K562 (cell line): ENCODE measurements around the gene CHRND. TPM values are rescaled to one million over a fixed set of nuclear protein-coding genes. Genes with fewer than 3 reads are reported as not detected.
A peak's percentile ranks its signal among the peaks of the same experiment; 100 is the strongest.

Experiments used
- BRCA1 ChIP-seq, 2 experiments: fragments of 450-650 bp in 1 of 2; sonication (generic) in 1 of 2; formaldehyde crosslinking in 1 of 2; IDR thresholded peaks; 2 replicates each; pipeline versions ENCODE4 v1.5.0 to v1.6.1; 2017 to 2020; ENCODE audit warnings: mild to moderate bottlenecking in 1 of 2, missing genetic modification reagents in 1 of 2
- EP300 ChIP-seq: IDR thresholded peaks from 2 replicates; pipeline ENCODE4 v1.6.1; 2012; ENCODE audit warnings: low read length, improper control_type of control experiment
- FOXJ2 ChIP-seq: fragments of 200-800 bp; sonication (Bioruptor generic); IDR thresholded peaks from 2 replicates; pipeline ENCODE4 v1.6.1; 2016; ENCODE audit warnings: missing genetic modification characterization, missing compliant biosample characterization
- MYC ChIP-seq, 2 experiments: fragments of 250-450 bp in 1 of 2; sonication (Bioruptor Pico) in 1 of 2; IDR thresholded peaks; 2 replicates each; pipeline versions ENCODE4 v1.5.1 to v1.6.1; 2012 to 2021; ENCODE audit warnings: low read depth in 2 of 2, borderline replicate concordance in 1 of 2, improper control_type of control experiment in 1 of 2, low read length in 1 of 2, mild to moderate bottlenecking in 1 of 2, moderate library complexity in 1 of 2
- MYNN ChIP-seq, 2 experiments: sonication (generic); formaldehyde crosslinking in 1 of 2; IDR thresholded peaks; 2 replicates each; pipeline versions ENCODE4 v1.5.0 to v1.6.1; 2016 to 2020; ENCODE audit warnings: antibody characterized with exemption in 1 of 2, missing genetic modification reagents in 1 of 2
- RUNX1 ChIP-seq: sonication (generic); IDR thresholded peaks from 2 replicates; pipeline ENCODE4 v1.6.1; 2016; ENCODE audit warnings: antibody characterized with exemption, low read depth
- SMAD3 ChIP-seq: fragments of 450-650 bp; formaldehyde crosslinking; conservative IDR thresholded peaks from 2 replicates; pipeline ENCODE4 v1.4.0; 2020; ENCODE audit warnings: mild to moderate bottlenecking
- TAF1 ChIP-seq: IDR thresholded peaks from 2 replicates; pipeline ENCODE4 v1.6.1; 2011; ENCODE audit warnings: mild to moderate bottlenecking, low read length, moderate library complexity; ENCODE audit not compliant: insufficient read depth, control insufficient read depth, severe bottlenecking; ENCODE audit errors: extremely low read depth
- YY1 ChIP-seq, 3 experiments: IDR thresholded peaks; 2 replicates each; pipeline ENCODE4 v1.6.1; 2011; ENCODE audit warnings: low read length in 2 of 3, mild to moderate bottlenecking in 2 of 3, moderate library complexity in 2 of 3, borderline replicate concordance in 1 of 3, control low read depth in 1 of 3, low read depth in 1 of 3; ENCODE audit not compliant: insufficient read depth in 3 of 3, insufficient replicate concordance in 2 of 3, control insufficient read depth in 1 of 3, insufficient read length in 1 of 3; ENCODE audit errors: extremely low read depth in 1 of 3
- ZBTB7A ChIP-seq: IDR thresholded peaks from 2 replicates; pipeline ENCODE4 v1.6.1; 2011; ENCODE audit warnings: low read depth, mild to moderate bottlenecking, low read length, moderate library complexity, borderline replicate concordance; ENCODE audit not compliant: control insufficient read depth
- ZFX ChIP-seq: sonication (generic); formaldehyde crosslinking; IDR thresholded peaks from 2 replicates; pipeline ENCODE4 v1.8.0; 2022; ENCODE audit warnings: mild to moderate bottlenecking, missing genetic modification reagents, moderate library complexity
- ZNF224 ChIP-seq: sonication (generic); formaldehyde crosslinking; IDR thresholded peaks from 2 replicates; pipeline ENCODE4 v1.8.0; 2022; ENCODE audit warnings: mild to moderate bottlenecking, missing genetic modification reagents
- ZNF282 ChIP-seq: sonication (generic); formaldehyde crosslinking; IDR thresholded peaks from 2 replicates; pipeline ENCODE4 v1.8.1; 2023; ENCODE audit warnings: missing genetic modification reagents
- ZNF3 ChIP-seq: fragments of 250-450 bp; sonication (Bioruptor Pico); IDR thresholded peaks from 2 replicates; pipeline ENCODE4 v1.5.0; 2021; ENCODE audit warnings: mild to moderate bottlenecking, moderate library complexity
- ZNF311 ChIP-seq: fragments of 250-450 bp; sonication (Bioruptor Pico); IDR thresholded peaks from 2 replicates; pipeline ENCODE4 v1.4.0; 2020; ENCODE audit warnings: mild to moderate bottlenecking, moderate library complexity
- ZNF583 ChIP-seq: fragments of 250-450 bp; sonication (Bioruptor Pico); IDR thresholded peaks from 2 replicates; pipeline ENCODE4 v1.4.0; 2020
- ZNF586 ChIP-seq: fragments of 450-650 bp; formaldehyde crosslinking; conservative IDR thresholded peaks from 2 replicates; pipeline ENCODE4 v1.4.0; 2020; ENCODE audit warnings: mild to moderate bottlenecking, moderate library complexity
- ZNF699 ChIP-seq: fragments of 250-450 bp; sonication (Bioruptor Pico); IDR thresholded peaks from 2 replicates; pipeline ENCODE4 v1.8.0; 2021; ENCODE audit warnings: mild to moderate bottlenecking, moderate library complexity; ENCODE audit not compliant: insufficient replicate concordance
- ZNF79 ChIP-seq: fragments of 250-450 bp; sonication (Bioruptor Pico); IDR thresholded peaks from 2 replicates; pipeline ENCODE4 v1.4.0; 2020; ENCODE audit warnings: low read depth, mild to moderate bottlenecking, moderate library complexity
- polyA plus RNA-seq, 8 experiments: library from polyadenylated mRNA; depleted of rRNA in 4 of 8; stranded (reverse) in 5 of 8; unstranded in 3 of 8; fragments of >200 nt; fragmentation: Nextera tagmentation in 2 of 8; fragmentation: Illumina TruSeq in 1 of 8; extraction: Ambion mirVana in 2 of 8; extraction: Trizol in 1 of 8; gene quantifications; 2 replicates each; pipeline versions ENCODE4 v1.2.1 to v1.2.3, GENCODE V29; 2011 to 2014; ENCODE audit warnings: inconsistent platforms in 1 of 8, missing spikeins in 1 of 8
- total RNA-seq, 7 experiments: library from RNA; depleted of rRNA in 6 of 7; stranded (reverse); fragments of >200 nt in 6 of 7; fragmentation: Illumina TruSeq in 2 of 7; extraction: Trizol in 2 of 7; gene quantifications; 2 replicates each; pipeline versions ENCODE4 v1.2.1 to v1.2.3, GENCODE V29; 2011 to 2021; ENCODE audit warnings: low replicate concordance in 1 of 7
- TF ChIP-seq, protein P1 (sequence below): sonication (generic); formaldehyde crosslinking; IDR thresholded peaks from 2 replicates; pipeline ENCODE4 v1.8.0; 2023; ENCODE audit warnings: missing genetic modification reagents, mild to moderate bottlenecking, borderline replicate concordance

The CHRND gene
- total and polyA plus RNA-seq, 9 of the 15 experiments (the other 6 are each of a cell fraction or from before 2014, with no cell fraction given), result not detected

GRCh38 chr2:232550354-232551249, 24.6 kb downstream of the CHRND start, which contains the start of the genes EIF4E2 and TIGD1 (continued):
- TF ChIP-seq YY1 (IDR thresholded peaks at IDR 0.05; ENCODE audit: borderline replicate concordance in 1 of 3, control insufficient read depth in 1 of 3, extremely low read depth in 1 of 3, insufficient read depth in 3 of 3, insufficient read length in 1 of 3, insufficient replicate concordance in 2 of 3, low read depth in 1 of 3, low read length in 2 of 3) (peak in 2 of 3 experiments; percentile 62 to 77), MYC (IDR thresholded peaks at IDR 0.05; ENCODE audit: low read depth, low read length) (peak; percentile 86), MYC (CRISPR knock-in tag; IDR thresholded peaks at IDR 0.05; ENCODE audit: borderline replicate concordance, low read depth) (no peak), MYNN (IDR thresholded peaks at IDR 0.05) (peak; percentile 14; the same call in 1 of the 2 replicates), MYNN (CRISPR knock-in tag; IDR thresholded peaks at IDR 0.05) (no peak), ZBTB7A (peak; percentile 95), RUNX1 (no peak), ZNF224 (CRISPR knock-in tag) (no peak), ZFX (peak; percentile 83), FOXJ2 (tag) (no peak), ZNF311 (CRISPR knock-in tag) (no peak), ZNF79 (CRISPR knock-in tag) (no peak), ZNF3 (no peak), BRCA1 (IDR thresholded peaks at IDR 0.05) (no peak), BRCA1 (CRISPR knock-in tag; IDR thresholded peaks at IDR 0.05) (no peak), ZNF583 (CRISPR knock-in tag) (no peak), ZNF699 (CRISPR knock-in tag) (no peak), ZNF282 (CRISPR knock-in tag) (no peak), SMAD3 (CRISPR knock-in tag) (0 out of 2 replicates have a peak, but pooled peaks have one; percentile 6), TAF1 (peak; percentile 93), ZNF586 (CRISPR knock-in tag) (no peak), EP300 (no peak)
- TF ChIP-seq, protein P1, sequence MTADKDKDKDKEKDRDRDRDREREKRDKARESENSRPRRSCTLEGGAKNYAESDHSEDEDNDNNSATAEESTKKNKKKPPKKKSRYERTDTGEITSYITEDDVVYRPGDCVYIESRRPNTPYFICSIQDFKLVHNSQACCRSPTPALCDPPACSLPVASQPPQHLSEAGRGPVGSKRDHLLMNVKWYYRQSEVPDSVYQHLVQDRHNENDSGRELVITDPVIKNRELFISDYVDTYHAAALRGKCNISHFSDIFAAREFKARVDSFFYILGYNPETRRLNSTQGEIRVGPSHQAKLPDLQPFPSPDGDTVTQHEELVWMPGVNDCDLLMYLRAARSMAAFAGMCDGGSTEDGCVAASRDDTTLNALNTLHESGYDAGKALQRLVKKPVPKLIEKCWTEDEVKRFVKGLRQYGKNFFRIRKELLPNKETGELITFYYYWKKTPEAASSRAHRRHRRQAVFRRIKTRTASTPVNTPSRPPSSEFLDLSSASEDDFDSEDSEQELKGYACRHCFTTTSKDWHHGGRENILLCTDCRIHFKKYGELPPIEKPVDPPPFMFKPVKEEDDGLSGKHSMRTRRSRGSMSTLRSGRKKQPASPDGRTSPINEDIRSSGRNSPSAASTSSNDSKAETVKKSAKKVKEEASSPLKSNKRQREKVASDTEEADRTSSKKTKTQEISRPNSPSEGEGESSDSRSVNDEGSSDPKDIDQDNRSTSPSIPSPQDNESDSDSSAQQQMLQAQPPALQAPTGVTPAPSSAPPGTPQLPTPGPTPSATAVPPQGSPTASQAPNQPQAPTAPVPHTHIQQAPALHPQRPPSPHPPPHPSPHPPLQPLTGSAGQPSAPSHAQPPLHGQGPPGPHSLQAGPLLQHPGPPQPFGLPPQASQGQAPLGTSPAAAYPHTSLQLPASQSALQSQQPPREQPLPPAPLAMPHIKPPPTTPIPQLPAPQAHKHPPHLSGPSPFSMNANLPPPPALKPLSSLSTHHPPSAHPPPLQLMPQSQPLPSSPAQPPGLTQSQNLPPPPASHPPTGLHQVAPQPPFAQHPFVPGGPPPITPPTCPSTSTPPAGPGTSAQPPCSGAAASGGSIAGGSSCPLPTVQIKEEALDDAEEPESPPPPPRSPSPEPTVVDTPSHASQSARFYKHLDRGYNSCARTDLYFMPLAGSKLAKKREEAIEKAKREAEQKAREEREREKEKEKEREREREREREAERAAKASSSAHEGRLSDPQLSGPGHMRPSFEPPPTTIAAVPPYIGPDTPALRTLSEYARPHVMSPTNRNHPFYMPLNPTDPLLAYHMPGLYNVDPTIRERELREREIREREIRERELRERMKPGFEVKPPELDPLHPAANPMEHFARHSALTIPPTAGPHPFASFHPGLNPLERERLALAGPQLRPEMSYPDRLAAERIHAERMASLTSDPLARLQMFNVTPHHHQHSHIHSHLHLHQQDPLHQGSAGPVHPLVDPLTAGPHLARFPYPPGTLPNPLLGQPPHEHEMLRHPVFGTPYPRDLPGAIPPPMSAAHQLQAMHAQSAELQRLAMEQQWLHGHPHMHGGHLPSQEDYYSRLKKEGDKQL, result no peak
